ENCODE measurements around the gene SRSF8.
"Not testable (repeated sequence)": the region's sequence is repeated elsewhere in the genome, so short reads cannot be mapped to it uniquely, and the experiment has no call there.

Gene SRSF8

DNA sequence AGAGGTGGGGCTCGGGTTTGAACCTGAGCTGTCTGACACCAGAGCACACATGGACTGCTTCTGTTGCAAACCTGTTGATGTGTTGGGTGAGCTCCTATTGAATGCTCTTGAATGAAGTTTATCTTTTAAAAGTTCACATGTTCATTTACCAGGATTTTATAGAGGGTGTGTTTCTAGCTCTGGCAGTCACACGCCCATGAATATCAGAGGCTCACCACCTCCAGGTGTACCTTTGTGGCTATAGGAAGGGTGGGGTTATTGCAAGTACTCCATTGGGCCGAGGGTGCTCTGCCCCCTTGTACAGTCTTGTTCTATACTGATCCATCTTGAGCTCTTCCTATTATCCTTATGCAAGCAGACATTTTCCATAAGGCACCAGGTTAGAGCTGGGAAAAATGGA lies 32.1 kb downstream of the SRSF8 start:
- DNase-seq: no peak

DNA sequence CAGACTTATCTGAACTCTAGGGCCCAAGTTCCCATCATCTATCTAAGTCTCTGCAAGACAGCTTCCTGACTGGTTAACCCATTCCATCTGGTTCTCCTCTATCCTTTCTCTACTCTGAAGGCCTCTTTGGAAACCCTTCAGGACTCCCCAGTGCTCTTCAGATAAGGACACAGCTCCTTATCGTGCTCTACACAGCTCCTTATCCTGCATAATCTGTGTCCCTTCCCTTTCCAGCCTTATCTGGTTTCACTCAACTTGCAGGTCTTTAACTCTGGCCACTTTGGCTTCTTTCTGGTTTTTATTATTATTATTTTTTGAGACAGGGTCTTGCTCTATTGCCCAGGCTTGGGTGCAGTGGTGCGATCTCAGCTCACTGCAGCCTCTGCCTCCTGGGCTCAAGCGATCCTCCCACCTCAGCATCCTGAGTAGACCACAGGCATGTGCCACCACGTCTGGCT lies 33.5 kb downstream of the SRSF8 start:
- no peak for DNase-seq

DNA sequence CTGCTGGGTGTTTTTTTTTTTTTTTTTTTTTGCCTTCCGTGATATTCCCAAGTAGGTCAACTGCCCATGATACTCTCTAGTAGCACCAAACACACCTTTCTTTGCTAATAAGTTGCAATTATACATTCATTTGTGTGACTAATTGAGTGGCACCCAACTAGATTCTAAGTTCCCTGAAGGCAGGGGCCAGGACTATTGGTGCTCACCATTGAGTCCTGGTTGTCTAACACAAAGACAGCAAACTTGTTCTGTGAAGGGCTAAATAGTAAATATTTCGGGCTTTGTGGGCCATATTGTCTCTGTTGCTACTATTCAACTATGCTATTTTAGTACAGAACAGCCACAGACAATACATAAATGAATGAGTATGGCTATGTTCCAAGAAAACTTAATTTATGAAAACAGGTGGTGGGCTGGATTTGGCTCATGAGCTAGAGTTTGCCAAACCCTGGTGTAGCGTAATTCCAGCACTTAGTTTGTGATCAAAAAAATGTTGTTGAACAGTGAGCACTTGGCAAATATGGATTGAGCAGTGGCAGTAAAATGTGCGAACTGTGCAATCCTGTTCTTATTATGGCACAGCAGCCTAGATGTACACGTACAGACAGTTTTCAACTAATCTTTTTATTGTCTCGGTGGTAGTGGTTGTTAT lies 34.3 kb downstream of the SRSF8 start:
- peak; percentile 16 for DNase-seq

DNA sequence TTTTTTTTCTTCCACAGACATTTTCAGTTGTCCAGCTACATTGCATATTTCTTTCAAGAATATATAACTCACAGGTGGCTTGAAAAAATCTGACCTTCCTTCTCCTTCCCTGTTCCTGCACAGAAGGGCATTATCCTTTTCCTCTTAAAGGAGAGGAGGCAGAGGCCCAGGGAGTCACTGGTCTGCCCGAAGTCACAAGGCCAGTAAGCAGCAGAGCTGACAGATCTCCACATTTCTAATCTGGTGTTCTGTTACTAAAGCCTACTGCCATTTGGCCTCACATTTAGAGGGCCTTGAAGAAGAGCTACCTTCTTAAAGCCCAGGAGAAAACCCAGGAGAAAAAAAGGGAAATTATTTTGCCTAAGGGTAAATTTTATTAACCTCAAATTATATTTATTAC lies 35.2 kb downstream of the SRSF8 start:
- DNase-seq: peak; percentile 14

DNA sequence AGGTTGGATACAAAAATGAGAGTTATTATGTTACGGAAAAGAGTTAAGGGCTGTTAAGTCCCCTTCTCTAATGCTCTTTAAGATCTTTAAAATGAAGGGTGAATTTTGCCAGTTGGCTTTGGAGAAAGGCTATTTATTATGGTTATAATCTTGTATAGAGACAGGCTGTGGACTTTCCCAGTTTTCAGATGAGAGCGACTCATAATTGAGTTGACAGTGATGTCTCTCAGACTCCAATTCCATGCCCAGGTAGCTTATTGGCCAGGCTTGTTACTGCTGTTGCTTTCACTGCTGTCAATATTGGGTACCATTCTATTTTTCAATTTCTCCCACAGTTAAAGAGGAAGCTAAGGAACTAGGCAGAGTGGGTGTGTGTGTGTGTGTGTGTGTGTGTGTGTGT lies 36.0 kb downstream of the SRSF8 start:
- DNase-seq: no peak

DNA sequence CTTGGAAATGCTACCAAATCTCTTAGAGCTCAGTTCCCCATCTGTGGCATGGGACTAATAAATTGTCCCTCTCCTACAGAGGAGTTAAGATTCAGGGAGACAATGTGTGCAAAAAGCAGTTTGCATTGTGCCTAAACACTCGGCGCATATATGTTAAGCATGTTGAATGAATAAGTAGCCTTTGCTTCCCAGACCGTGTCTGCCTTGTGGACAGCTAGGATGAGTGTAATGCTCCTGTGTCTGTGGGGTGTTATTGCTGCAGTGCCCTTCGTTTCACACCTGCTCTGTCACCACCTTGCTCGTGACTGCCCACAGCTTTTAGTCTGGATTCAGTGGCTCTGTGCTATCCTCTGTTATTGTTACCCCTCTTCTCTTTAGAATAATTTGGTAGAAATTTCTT lies 37.0 kb downstream of the SRSF8 start:
- DNase-seq: no peak

DNA sequence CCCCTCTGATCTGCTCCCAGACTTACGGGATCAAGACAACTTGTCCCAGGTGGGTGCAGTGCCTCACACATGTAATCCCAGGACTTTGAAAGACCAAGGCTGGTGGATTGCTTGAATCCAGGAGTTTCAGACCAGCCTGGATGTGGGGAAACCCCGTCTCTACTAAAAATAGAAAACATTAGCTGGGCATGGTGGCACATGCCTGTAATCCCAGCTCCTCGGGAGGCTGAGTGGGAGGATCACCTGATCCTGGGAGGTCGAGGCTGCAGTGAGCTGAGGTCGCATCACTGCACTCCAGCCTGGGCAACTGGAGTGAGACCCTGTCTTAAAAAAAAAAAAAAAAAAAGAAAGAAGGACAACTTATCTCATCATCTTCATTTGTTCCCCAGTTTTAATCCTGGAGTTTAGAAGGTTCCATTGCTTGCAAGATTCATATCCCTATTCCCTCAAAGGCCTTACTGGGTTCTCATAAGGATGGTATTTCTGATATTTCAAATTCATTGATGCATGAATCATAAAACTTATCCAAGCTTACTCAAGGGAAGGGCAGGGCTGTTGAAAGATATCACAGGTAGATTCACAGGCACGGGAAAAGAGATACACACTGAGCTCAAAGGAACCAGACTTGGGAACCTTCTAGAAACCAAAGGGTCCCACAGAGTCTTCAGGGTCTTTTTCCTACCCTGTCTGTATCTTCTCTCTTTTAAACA lies 37.6 kb downstream of the SRSF8 start:
- no peak for DNase-seq

DNA sequence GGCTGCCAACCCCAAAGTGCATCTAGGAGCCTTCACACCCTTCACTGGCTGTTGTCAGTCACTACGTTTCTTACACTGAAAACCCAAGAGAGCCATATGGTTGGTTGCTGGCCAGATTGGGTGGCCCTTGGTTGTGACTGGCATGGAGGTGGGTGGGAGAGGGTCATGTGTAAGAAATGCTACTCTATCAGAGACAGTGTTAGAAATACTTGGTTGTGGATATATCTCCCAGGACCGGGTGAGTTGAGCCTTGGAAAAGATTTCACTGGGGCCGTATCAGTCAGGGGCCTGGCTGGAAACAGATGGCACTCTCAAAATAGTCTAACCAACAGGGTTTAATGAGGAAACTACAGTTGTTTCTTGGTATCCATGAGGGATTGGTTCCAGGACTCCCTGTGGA lies 38.1 kb downstream of the SRSF8 start:
- peak; percentile 34 for DNase-seq

DNA sequence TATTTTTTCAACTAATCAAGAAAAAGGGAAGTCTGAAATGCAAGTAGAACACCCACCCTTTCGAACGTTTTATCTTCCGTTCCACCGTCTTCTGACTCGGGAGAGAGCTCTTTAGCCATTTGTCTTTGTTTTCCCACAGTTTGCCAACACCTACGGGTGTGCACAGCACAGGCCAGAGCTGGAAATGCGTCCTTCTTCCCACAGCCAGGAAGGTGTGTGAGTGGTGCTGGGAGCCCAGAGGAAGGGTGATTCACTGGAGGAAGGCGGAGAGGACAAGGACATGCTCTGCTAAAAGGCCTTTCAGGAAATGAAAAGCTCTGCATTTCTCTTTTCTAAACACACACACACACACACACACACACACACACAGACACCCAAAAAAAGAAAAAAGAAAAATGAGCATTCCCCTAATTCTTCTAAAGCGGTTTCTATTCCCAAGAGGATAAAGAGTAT lies 41.5 kb downstream of the SRSF8 start:
- peak; percentile 35 for DNase-seq

DNA sequence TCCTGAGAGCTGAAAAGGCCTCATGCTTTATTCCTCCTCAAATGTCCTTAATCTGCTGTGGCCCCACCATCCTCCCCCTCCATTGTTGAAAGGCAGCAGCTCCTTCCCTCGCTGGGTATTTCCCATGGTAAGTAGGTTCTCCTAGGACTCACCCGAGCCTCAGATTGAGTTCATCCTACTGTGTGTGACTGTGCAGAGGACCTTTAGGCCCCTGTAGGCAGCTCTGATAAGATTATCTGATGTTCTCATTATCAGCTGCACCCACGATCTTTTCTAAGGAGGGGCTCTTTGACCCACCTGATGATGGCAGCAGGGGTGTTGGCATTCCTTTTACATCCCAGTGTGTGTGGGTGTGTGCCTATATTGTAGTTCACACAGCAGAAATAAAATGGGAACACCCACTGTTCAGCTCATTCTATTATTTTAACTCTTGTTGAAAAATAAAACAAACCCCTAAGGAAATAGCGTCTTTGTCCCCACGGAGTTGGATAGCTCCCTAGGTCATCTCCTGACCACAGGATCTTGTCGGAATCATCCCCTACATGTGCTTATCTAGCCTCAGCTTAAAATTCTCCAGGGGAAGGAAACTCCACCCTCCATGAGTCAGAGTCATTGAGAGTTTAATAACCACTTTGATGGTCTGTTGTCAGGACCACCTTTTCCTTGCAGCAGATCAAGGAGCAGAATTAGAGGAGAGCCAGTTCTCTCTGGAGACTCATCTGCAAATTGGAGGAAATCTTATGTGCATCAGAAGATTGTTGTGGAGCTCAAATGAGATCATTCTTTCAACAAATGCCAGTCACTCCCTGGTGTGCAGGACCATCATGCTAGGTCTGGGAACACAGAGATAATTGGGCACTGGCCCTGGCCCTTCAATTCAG lies 42.2 kb downstream of the SRSF8 start:
- peak; percentile 72 for DNase-seq

DNA sequence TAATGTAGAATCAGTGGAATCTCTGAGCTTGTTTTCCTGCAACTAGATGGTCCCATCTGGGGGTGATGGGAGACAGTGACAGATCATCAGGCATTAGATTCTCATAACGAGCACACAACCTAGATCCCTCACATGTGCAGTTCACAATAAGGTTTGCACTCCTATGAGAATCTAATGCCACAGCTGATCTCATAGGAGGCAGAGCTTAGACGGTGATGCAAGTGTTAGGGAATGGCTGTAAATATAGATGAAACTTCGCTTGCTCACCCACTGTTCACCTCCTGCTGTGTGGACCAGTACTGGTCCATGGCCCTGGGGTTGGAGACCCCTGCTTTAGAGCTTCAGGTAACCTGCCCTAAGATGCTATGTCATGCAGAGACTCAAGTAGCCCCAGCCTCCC lies 44.8 kb downstream of the SRSF8 start:
- not testable (repeated sequence) for DNase-seq

DNA sequence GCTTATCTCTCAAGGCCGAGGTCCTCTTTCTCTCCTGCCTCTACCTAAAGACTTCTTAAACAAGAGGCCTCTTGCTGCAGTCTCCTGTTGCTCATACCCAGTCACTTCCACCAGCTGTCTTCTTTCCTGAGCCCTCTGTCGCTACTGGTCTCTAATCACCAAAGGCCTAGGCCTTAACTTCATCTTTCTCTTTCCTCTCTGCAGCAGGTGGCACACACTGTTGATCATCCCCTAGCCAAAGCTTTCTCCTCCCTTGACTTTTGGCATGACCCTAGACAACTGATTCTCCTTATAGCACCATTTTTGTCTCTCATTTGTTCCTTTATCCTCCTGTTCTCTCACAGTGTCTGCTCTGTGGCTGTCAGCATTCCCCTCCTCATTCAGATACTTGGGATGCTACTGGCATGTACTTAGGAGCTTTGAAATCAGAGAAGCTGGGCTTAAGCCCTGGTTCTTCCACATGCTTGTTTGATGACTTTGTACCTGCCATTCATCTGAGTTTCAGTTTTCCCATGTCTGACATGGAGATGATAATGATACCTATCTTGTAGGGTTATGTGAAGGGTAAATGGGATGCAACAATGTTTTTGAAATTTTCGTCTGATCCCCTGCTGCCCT lies 45.3 kb downstream of the SRSF8 start:
- DNase-seq: no peak

DNA sequence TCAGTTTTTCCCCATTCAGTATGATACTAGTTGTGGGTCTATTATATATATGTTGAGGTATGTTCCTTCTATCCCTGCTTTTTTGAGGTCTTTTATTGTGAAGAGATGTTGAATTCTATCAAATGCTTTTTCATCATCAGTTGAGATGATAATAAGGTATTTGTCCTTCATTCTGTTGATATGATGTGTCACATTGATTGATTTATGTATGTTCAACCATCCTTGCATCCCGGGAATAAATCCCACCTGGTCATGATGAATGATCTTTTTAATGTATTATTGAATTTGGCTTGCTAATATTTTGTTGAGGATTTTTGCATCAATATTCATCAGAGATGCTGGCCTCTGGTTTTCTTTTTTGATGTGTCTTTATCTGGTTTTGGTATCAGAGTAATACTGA lies 48.9 kb downstream of the SRSF8 start:
- DNase-seq: no peak

DNA sequence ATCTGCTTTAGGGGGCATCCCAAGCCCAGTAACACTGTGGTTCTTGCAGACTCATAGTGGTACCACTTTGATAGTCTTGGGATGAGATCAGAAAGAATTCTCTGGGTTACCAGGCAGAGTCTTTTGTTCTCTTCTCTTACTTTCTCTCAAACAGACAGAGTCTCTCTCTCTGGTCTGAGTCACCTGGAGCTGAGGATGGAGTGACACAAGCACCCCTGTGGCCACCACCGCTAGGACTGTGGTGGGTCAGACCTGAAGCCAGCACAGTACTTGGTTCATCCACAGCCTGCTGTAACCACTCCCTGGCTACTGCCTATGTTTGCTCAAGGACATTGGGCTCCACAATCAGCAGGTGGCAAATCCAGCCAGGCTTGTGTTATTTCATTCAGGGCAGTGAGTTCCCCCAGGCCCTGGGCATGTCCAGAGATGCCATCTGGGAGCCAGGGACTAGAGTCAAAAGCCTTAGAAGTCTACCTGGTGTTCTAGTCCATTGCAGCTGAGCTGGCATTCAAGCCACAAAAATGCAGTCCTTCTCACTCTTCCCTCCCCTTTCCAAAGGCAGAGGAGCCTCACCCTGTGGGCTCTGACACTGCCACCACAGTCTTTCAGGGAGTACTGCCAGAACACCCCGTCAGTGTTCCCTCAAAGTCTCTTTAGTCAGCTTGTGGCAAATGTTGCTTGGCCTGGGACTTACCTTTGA lies 52.8 kb downstream of the SRSF8 start:
- peak; percentile 28 for DNase-seq

Data from NCI-H69 (cell line).